SK-N-SH (cell line): Measurements from ENCODE around the gene ZNF667. TPM values are rescaled to one million over a fixed set of nuclear protein-coding genes. Genes with fewer than 3 reads are reported as not detected.

ENCODE experiments used
- CTCF ChIA-PET: fragments of 300-600, 350-600 bp; formaldehyde crosslinking; extraction: SDS; loops from one replicate; lab custom pipeline; 2021; lab: Yijun Ruan, JAX
- POLR2A ChIA-PET: fragments of 350-600 bp; sonication (Branson Sonifier 250); formaldehyde crosslinking; extraction: SDS; loops from one replicate; lab custom pipeline; 2020; ENCODE audit warnings: antibody characterized with exemption, inconsistent platforms; lab: Yijun Ruan, JAX
- DNase-seq: peaks from one replicate; pipeline ENCODE4 v3.0.0; 2012
- H2AFZ ChIP-seq: fragments of 200-600 bp; sonication (generic); 2 replicates; pipeline ENCODE4 v1.8.1; 2016; ENCODE audit warnings: antibody characterized with exemption, mild to moderate bottlenecking, low read depth
- H3F3A ChIP-seq: fragments of 200-600 bp; sonication (generic); replicated peaks from 2 replicates; pipeline ENCODE3; 2016; ENCODE audit warnings: antibody characterized with exemption, mild to moderate bottlenecking; ENCODE audit not compliant: insufficient read depth
- H3K27ac ChIP-seq, 2 experiments: fragments of 200-500 bp in 1 of 2; fragments of 200-600 bp in 1 of 2; sonication (Bioruptor generic) in 1 of 2; sonication (generic), shearing (Covaris generic) in 1 of 2; 2 replicates each; pipeline versions ENCODE4 v1.5.1 to v1.6.1; 2014 to 2016; ENCODE audit warnings: low read depth in 2 of 2, inconsistent platforms in 1 of 2, low read length in 1 of 2, mild to moderate bottlenecking in 1 of 2, mixed read lengths in 1 of 2
- H3K27me3 ChIP-seq: fragments of 200-600 bp; sonication (generic), shearing (Covaris generic); 2 replicates; pipeline ENCODE4 v1.6.1; 2016; ENCODE audit warnings: mixed run types; ENCODE audit not compliant: insufficient read depth
- H3K36me3 ChIP-seq, 2 experiments: fragments of 200-500 bp in 1 of 2; fragments of 200-600 bp in 1 of 2; sonication (Bioruptor generic) in 1 of 2; sonication (generic) in 1 of 2; replicated peaks in 1 of 2; 2 replicates each; pipeline versions ENCODE3 to v1.5.1; 2014 to 2016; ENCODE audit warnings: low read length in 1 of 2, mild to moderate bottlenecking in 1 of 2; ENCODE audit not compliant: insufficient read depth in 2 of 2, control insufficient read depth in 1 of 2
- H3K4me1 ChIP-seq, 2 experiments: fragments of 200-500 bp in 1 of 2; fragments of 200-600 bp in 1 of 2; sonication (Bioruptor generic) in 1 of 2; sonication (generic), shearing (Covaris generic) in 1 of 2; 2 replicates each; pipeline versions ENCODE4 v1.5.1 to v1.6.1; 2014 to 2016; ENCODE audit warnings: low read depth in 1 of 2, low read length in 1 of 2, mixed run types in 1 of 2; ENCODE audit not compliant: insufficient read depth in 2 of 2, control insufficient read depth in 1 of 2
- H3K4me2 ChIP-seq: fragments of 200-600 bp; sonication (generic), shearing (Covaris generic); 2 replicates; pipeline ENCODE4 v1.6.1; 2017; ENCODE audit warnings: mixed run types
- H3K4me3 ChIP-seq, 2 experiments: fragments of 200-500 bp in 1 of 2; fragments of 200-600 bp in 1 of 2; sonication (Bioruptor generic) in 1 of 2; sonication (generic), shearing (Covaris generic) in 1 of 2; 2 replicates each; pipeline versions ENCODE4 v1.5.1 to v1.8.1; 2014 to 2016; ENCODE audit warnings: low read depth in 2 of 2, inconsistent platforms in 1 of 2, low read length in 1 of 2, mild to moderate bottlenecking in 1 of 2, mixed read lengths in 1 of 2, moderate library complexity in 1 of 2
- H3K79me2 ChIP-seq: fragments of 200-600 bp; sonication (generic); 2 replicates; pipeline ENCODE4 v1.8.1; 2017; ENCODE audit warnings: mild to moderate bottlenecking; ENCODE audit not compliant: insufficient read depth
- H3K9ac ChIP-seq: fragments of 200-600 bp; sonication (generic); 2 replicates; pipeline ENCODE4 v1.6.1; 2017; ENCODE audit warnings: mixed run types
- H3K9me2 ChIP-seq: fragments of 200-600 bp; sonication (generic); 2 replicates; pipeline ENCODE4 v1.6.1; 2017; ENCODE audit warnings: mixed run types
- H3K9me3 ChIP-seq: fragments of 200-600 bp; sonication (generic); 2 replicates; pipeline ENCODE4 v1.6.1; 2017; ENCODE audit warnings: mixed run types, mild to moderate bottlenecking, moderate library complexity
- H4K20me1 ChIP-seq: fragments of 200-600 bp; sonication (generic); 2 replicates; pipeline ENCODE4 v1.6.1; 2017; ENCODE audit warnings: mild to moderate bottlenecking, mixed run types; ENCODE audit not compliant: insufficient read depth
- CHD2 ChIP-seq: fragments of 150-350 bp; IDR thresholded peaks from 2 replicates; pipeline ENCODE4 v1.6.1; 2018; ENCODE audit warnings: low read length; ENCODE audit not compliant: partially characterized antibody
- FOXJ3 ChIP-seq: sonication (generic); formaldehyde crosslinking; IDR thresholded peaks from 2 replicates; pipeline ENCODE4 v1.5.1; 2020; ENCODE audit warnings: mild to moderate bottlenecking, missing genetic modification reagents
- FOXM1 ChIP-seq: IDR thresholded peaks from 2 replicates; pipeline ENCODE4 v1.4.0; 2012; ENCODE audit warnings: low read depth, mild to moderate bottlenecking
- GABPA ChIP-seq: IDR thresholded peaks from 2 replicates; pipeline ENCODE4 v1.4.0; 2012; ENCODE audit warnings: low read depth, mild to moderate bottlenecking
- JUND ChIP-seq: IDR thresholded peaks from 2 replicates; pipeline ENCODE4 v1.4.0; 2012
- MEF2A ChIP-seq: IDR thresholded peaks from 2 replicates; pipeline ENCODE4 v1.4.0; 2012; ENCODE audit warnings: low read depth, borderline replicate concordance
- RAD21 ChIP-seq: IDR thresholded peaks from 2 replicates; pipeline ENCODE4 v1.6.1; 2012; ENCODE audit warnings: mild to moderate bottlenecking, low read length
- RCOR1 ChIP-seq: fragments of 150-350 bp; IDR thresholded peaks from 2 replicates; pipeline ENCODE4 v1.6.1; 2017; ENCODE audit warnings: antibody characterized with exemption, low read length
- RFX5 ChIP-seq: IDR thresholded peaks from 2 replicates; pipeline ENCODE4 v1.6.1; 2012; ENCODE audit warnings: mild to moderate bottlenecking, improper control_type of control experiment, low read length
- SMC3 ChIP-seq: IDR thresholded peaks from 2 replicates; pipeline ENCODE4 v1.6.1; 2012; ENCODE audit warnings: low read depth, low read length, improper control_type of control experiment
- TCF12 ChIP-seq: IDR thresholded peaks from 2 replicates; pipeline ENCODE4 v1.4.0; 2012
- YY1 ChIP-seq: IDR thresholded peaks from 2 replicates; pipeline ENCODE4 v1.4.0; 2012; ENCODE audit warnings: low read depth, mild to moderate bottlenecking
- WGBS: methylation state at CpG from one replicate; pipeline ENCODE4 v1.1.6; 2017; ENCODE audit warnings: low lambda C conversion rate; 5-methylcytosine and 5-hydroxymethylcytosine counted together
- polyA plus RNA-seq, 3 experiments: library from polyadenylated mRNA; depleted of rRNA; stranded (reverse); fragments of >200 nt; gene quantifications; 2 replicates each; pipeline ENCODE4 v1.2.3, GENCODE V29; 2012
- TF ChIP-seq, protein P1 (sequence below): IDR thresholded peaks from 2 replicates; pipeline ENCODE4; 2012
- TF ChIP-seq, protein P2 (sequence below): IDR thresholded peaks from 2 replicates; pipeline ENCODE4 v1.4.0; 2012; ENCODE audit warnings: low read depth, borderline replicate concordance
- TF ChIP-seq, protein P3 (sequence below): fragments of 200-600 bp; sonication (generic); IDR thresholded peaks from 2 replicates; pipeline ENCODE4 v1.6.1; 2017; ENCODE audit warnings: antibody characterized with exemption, mild to moderate bottlenecking, moderate library complexity
- TF ChIP-seq, protein P4 (sequence below): IDR thresholded peaks from 2 replicates; pipeline ENCODE4 v1.6.1; 2012; ENCODE audit warnings: mild to moderate bottlenecking, low read depth, low read length, moderate library complexity

The ZNF667 gene
- polyA plus RNA-seq, 1 of the 3 experiments (the other 2 are of a cell fraction): 3.2 TPM

DNA sequence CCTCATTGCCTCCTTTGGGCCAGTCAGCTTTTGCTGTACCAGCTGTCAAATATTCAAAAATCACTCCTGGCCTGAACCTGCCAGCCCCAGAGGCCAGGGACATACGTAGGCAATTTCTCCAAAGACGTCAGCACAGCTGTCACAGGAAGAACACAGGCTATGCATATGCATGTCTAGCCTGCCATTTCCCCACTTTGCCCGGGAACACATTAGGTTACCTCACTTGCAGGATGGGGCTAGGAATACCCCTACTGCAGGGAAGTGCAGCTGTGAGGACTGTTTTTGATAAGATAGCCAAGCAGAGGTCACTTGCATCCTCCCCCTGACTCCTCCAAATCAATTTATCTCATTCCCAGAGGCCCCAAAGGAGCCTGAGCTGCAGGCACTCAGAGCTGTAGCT lies 2.8 kb downstream of the ZNF667 start:
- no peak overlapping the region for H3K4me2 ChIP-seq
- H3K9me3 ChIP-seq: no peaks in the 10 kb centered on the region
- H3F3A ChIP-seq: no peaks in the 10 kb centered on the region
- H3K27ac ChIP-seq: no peak overlapping the region
- H3K9me2 ChIP-seq: no peaks in the 10 kb centered on the region
- H3K9ac ChIP-seq: no peak overlapping the region
- H4K20me1 ChIP-seq: no peaks in the 10 kb centered on the region
- CTCF ChIA-PET: no interaction called here
- no peak overlapping the region for H2AFZ ChIP-seq
- TF ChIP-seq SMC3: no peak
- TF ChIP-seq RFX5: no peak
- TF ChIP-seq YY1: no peak
- no peak for TF ChIP-seq RCOR1
- no peak for TF ChIP-seq TCF12
- TF ChIP-seq, protein P1, sequence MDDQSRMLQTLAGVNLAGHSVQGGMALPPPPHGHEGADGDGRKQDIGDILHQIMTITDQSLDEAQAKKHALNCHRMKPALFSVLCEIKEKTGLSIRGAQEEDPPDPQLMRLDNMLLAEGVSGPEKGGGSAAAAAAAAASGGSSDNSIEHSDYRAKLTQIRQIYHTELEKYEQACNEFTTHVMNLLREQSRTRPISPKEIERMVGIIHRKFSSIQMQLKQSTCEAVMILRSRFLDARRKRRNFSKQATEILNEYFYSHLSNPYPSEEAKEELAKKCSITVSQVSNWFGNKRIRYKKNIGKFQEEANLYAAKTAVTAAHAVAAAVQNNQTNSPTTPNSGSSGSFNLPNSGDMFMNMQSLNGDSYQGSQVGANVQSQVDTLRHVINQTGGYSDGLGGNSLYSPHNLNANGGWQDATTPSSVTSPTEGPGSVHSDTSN: no peak
- no peak for TF ChIP-seq MEF2A
- no peak for TF ChIP-seq GABPA
- TF ChIP-seq, all 33 proteins: peak for 0
- POLR2A ChIA-PET: no interaction called here
- H3K79me2 ChIP-seq: peaks cover 36% of the 10 kb centered on the region
- peaks cover 20 to 22% of the 10 kb centered on the region in 2 experiments for H3K36me3 ChIP-seq
- no peak for DNase-seq
- no peaks in the 10 kb centered on the region for H3K27me3 ChIP-seq
- peaks cover 0 to 12% of the 10 kb centered on the region in 2 experiments; a peak in 1 of 4 replicates for H3K4me1 ChIP-seq
- 75% methylated on average over 1 of the region's 3 CpGs for WGBS
- H3K4me3 ChIP-seq: no peak overlapping the region

DNA sequence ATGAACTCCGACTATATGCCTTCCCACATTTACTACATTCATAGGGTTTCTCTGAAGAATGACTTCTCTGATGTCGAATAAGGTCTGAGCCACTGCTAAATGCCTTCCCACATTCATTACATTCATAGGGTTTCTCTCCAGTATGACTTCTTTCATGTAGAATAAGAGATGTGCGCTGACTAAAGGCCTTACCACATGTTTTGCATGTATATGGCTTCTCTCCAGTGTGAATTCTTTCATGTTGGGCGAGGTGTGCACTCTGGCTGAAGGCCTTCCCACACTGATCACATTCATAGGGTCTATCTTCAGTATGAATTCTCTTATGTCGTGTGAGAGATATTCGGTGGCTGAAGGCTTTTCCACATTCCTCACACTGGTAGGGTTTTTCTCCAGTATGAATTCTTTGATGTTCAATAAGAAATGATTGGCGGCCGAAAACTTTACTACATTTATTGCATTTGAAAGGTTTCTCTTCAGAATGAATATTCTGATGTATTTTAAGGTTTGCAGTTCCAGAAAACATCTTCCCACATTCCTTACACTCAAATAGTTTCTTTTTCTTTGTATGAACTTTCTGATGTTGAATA lies 35.8 kb downstream of the ZNF667 start:
- no peak overlapping the region for H3K4me2 ChIP-seq
- no peak for TF ChIP-seq CHD2
- no peak for TF ChIP-seq JUND
- TF ChIP-seq, protein P2, sequence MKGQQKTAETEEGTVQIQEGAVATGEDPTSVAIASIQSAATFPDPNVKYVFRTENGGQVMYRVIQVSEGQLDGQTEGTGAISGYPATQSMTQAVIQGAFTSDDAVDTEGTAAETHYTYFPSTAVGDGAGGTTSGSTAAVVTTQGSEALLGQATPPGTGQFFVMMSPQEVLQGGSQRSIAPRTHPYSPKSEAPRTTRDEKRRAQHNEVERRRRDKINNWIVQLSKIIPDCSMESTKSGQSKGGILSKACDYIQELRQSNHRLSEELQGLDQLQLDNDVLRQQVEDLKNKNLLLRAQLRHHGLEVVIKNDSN: no peak
- no peak for TF ChIP-seq MEF2A
- TF ChIP-seq FOXM1: no peak
- TF ChIP-seq GABPA: no peak
- no peaks in the 10 kb centered on the region for H3K9me2 ChIP-seq
- H3K4me3 ChIP-seq: no peak overlapping the region; a peak in 1 of 4 replicates
- peaks cover 14 to 16% of the 10 kb centered on the region in 2 experiments for H3K36me3 ChIP-seq
- ChIA-PET CTCF (no interaction called here), POLR2A (no interaction called here)
- H3K9ac ChIP-seq: no peak overlapping the region
- peaks cover 21% of the 10 kb centered on the region for H3K9me3 ChIP-seq
- no peaks in the 10 kb centered on the region for H4K20me1 ChIP-seq
- H3K4me1 ChIP-seq: no peaks in the 10 kb centered on the region
- no peaks in the 10 kb centered on the region for H3K79me2 ChIP-seq
- H2AFZ ChIP-seq: no peak overlapping the region
- H3F3A ChIP-seq: no peaks in the 10 kb centered on the region
- 75% methylated on average over 8 of the region's 8 CpGs for WGBS
- DNase-seq: no peak
- no peak overlapping the region for H3K27ac ChIP-seq
- no peaks in the 10 kb centered on the region for H3K27me3 ChIP-seq

DNA sequence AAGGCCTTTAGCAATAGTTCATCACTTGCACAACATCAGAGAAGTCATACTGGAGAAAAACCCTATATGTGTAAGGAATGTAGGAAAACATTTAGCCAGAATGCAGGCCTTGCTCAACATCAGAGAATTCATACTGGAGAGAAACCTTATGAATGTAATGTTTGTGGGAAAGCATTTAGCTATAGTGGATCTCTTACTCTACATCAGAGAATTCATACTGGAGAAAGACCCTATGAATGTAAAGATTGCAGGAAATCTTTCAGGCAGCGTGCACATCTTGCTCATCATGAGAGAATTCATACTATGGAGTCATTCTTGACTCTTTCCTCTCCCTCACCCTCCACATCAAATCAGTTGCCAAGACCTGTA lies 53.2 kb downstream of the ZNF667 start:
- Histone ChIP-seq H3K36me3 (peaks cover 37 to 59% of the 10 kb centered on the region in 2 experiments), H3K9me3 (peaks cover 89% of the 10 kb centered on the region), H3K27me3 (no peaks in the 10 kb centered on the region), H3K4me2 (no peak overlapping the region), H3K9ac (no peak overlapping the region), H3K4me3 (no peak overlapping the region), H3K27ac (no peak overlapping the region), H3K9me2 (no peaks in the 10 kb centered on the region), H3K4me1 (no peaks in the 10 kb centered on the region), H2AFZ (no peak overlapping the region), H4K20me1 (no peaks in the 10 kb centered on the region), H3F3A (peaks cover 22% of the 10 kb centered on the region), H3K79me2 (no peaks in the 10 kb centered on the region)
- CTCF ChIA-PET: no interaction called here
- POLR2A ChIA-PET: no interaction called here
- DNase-seq: no peak
- WGBS: 93% methylated on average over 1 of the region's 1 CpG
- TF ChIP-seq, protein P3, sequence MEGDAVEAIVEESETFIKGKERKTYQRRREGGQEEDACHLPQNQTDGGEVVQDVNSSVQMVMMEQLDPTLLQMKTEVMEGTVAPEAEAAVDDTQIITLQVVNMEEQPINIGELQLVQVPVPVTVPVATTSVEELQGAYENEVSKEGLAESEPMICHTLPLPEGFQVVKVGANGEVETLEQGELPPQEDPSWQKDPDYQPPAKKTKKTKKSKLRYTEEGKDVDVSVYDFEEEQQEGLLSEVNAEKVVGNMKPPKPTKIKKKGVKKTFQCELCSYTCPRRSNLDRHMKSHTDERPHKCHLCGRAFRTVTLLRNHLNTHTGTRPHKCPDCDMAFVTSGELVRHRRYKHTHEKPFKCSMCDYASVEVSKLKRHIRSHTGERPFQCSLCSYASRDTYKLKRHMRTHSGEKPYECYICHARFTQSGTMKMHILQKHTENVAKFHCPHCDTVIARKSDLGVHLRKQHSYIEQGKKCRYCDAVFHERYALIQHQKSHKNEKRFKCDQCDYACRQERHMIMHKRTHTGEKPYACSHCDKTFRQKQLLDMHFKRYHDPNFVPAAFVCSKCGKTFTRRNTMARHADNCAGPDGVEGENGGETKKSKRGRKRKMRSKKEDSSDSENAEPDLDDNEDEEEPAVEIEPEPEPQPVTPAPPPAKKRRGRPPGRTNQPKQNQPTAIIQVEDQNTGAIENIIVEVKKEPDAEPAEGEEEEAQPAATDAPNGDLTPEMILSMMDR: no peak
- TF ChIP-seq JUND: no peak
- TF ChIP-seq, protein P4, sequence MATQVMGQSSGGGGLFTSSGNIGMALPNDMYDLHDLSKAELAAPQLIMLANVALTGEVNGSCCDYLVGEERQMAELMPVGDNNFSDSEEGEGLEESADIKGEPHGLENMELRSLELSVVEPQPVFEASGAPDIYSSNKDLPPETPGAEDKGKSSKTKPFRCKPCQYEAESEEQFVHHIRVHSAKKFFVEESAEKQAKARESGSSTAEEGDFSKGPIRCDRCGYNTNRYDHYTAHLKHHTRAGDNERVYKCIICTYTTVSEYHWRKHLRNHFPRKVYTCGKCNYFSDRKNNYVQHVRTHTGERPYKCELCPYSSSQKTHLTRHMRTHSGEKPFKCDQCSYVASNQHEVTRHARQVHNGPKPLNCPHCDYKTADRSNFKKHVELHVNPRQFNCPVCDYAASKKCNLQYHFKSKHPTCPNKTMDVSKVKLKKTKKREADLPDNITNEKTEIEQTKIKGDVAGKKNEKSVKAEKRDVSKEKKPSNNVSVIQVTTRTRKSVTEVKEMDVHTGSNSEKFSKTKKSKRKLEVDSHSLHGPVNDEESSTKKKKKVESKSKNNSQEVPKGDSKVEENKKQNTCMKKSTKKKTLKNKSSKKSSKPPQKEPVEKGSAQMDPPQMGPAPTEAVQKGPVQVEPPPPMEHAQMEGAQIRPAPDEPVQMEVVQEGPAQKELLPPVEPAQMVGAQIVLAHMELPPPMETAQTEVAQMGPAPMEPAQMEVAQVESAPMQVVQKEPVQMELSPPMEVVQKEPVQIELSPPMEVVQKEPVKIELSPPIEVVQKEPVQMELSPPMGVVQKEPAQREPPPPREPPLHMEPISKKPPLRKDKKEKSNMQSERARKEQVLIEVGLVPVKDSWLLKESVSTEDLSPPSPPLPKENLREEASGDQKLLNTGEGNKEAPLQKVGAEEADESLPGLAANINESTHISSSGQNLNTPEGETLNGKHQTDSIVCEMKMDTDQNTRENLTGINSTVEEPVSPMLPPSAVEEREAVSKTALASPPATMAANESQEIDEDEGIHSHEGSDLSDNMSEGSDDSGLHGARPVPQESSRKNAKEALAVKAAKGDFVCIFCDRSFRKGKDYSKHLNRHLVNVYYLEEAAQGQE: no peak
- TF ChIP-seq RFX5: no peak
- TF ChIP-seq SMC3: no peak
- TF ChIP-seq RAD21: no peak
- TF ChIP-seq FOXJ3: no peak
